Measurements from ENCODE around the gene PPM1D.
"Not testable (repeated sequence)": the region's sequence is repeated elsewhere in the genome, so short reads cannot be mapped to it uniquely, and the experiment has no call there.

The PPM1D gene

DNA sequence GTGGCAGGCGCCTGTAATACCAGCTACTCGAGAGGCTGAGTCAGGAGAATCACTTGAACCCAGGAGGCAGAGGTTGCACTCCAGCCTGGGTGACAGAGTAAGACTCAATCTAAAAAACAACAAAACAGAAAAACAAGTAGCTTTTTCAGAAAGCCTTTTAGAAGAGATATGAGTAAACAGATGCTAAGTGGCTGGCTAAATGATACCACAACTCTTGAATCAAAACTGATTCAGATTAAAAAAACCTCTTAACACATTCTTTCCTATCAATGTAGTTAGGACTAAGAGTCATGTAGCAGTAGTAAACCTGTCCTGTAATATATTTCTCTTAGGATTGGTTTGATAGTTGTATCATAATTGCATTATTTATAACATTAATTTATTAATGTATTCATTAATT, 23.0 kb downstream of the PPM1D start:
- no peak for DNase-seq (ENCODE audit: low spot score)

DNA sequence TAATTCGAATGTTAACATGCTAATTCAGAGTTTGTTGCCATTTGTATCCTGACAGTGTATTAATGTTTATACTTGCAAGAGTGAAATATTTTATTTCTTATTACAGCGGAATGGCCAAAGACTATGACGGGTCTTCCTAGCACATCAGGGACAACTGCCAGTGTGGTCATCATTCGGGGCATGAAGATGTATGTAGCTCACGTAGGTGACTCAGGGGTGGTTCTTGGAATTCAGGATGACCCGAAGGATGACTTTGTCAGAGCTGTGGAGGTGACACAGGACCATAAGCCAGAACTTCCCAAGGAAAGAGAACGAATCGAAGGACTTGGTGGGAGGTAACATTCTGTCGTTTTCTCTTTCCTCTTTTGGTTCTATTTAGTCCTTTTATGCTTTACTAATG, 23.4 kb downstream of the PPM1D start:
- no peak for DNase-seq (ENCODE audit: low spot score)

DNA sequence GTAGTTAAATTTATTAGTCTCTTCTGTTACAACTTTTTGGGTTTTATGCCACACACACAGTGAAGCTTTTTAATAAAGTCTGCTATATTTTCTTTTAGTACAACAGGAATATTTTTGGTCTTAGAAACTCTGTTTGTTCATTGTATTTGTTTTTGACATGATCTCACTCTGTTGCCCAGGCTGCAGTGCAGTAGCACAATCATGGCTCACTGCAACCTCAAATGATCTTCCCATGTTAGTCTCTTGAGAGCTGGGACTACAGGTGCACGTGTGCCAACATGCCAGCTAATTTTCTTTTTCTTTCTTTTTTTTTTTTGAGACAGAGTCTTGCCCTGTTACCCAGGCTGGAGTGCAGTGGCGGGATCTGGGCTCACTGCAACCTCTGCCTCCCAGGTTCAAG, 27.1 kb downstream of the PPM1D start:
- no peak for DNase-seq (ENCODE audit: low spot score)

DNA sequence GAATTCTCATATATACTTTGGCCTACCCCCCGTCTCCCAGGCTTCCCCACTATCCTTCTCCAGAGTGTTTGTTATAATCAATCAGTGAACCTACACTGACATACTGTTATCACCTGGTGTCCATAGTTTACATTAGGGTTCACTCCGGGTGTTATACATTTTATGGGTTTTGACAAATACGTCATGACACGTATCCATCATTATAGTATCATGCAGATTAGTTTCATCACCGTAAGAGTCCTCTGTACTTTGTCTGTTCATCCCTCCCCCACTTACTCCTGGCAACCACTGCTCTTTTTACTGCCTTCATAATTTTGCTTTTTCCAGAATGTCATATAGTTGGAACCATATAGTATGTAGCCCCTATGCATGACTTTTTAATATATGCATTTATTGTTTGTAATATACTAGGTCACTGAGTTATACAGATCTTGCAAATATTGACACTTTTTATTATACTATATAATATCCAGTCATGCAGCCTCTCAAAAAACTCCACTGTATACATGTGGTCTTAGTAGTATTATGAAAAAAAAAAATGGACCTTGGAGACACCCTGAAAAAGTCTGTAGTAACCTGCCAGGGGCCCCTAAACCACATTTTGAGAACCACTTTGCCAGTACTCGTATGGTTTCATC, 28.4 kb downstream of the PPM1D start:
- DNase-seq (ENCODE audit: low spot score), result no peak

DNA sequence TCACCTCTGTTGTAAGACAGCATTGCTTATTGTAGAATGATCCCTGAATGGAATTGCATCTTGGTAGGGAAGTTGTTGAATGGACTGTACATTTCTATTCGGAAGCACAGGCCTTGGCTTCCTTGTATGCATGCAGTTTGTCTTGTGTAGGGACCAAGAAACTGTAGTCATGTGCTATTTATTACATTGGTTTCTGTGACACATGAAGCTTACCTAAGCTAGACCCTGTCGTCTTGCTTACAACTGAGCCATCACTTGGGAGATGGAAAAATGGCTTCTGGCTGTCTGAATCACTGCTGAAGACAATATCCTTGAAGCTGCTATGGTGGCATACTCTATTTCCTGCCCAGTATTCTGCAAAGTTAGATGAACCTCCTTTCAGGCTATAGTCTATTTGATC, 29.1 kb downstream of the PPM1D start:
- DNase-seq (ENCODE audit: low spot score), result no peak

DNA sequence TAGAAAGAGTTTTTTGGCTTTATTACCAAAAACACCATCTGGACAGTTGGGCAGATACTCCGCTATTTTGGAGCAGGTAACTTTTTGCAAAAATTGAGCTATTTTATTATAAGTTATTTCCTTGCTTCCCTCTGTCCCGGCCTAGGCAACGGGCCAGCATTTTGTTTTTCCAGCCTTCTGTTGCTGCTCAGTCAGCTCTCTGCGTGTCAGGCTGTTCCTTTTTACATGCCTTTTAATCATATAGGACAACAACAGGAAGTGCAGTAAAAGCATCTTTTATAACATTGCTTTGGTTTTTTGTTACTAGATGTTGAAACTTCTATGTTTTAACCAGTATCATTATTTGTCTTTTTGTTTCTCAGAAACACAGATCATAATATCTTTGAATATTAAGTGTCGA, 30.4 kb downstream of the PPM1D start:
- no peak for DNase-seq (ENCODE audit: low spot score)

DNA sequence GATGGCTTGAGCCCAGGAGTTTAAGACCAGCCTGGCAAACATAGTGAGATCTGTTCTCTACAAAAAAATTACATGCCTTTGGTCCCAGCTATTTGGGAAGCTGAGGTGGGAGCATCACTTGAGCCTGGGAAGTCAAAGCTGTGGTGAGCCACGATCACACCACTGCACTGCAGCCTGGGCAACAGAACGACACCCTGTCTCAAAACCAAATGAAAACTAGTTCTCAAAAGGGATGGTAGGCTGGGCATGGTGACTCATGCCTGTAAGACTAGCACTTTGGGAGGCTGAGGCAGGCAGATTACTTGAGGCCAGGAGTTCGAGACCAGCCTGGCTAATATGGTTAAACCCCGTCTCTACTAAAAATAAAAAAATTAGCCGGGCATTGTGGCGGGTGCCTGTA, 31.1 kb downstream of the PPM1D start:
- no peak for DNase-seq (ENCODE audit: low spot score)

DNA sequence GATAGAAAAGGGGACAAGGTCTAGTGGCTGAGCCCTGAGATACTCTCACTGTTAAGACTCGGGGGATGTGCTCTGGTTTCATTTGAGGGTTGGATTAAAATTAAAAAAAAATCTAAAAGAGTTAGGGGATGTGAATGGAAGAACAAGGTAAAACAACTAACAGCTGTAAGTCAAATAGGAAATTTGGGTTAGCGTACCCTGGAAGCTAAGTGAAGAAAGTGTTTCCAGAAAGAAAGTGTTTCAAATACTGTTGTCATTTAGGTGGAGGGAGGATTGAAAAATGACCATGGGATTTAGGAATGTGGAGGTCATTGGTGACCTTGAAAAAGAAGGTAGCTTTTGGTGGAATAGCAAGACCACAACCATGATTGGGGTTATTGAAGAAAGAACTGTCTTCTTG, 37.7 kb downstream of the PPM1D start:
- DNase-seq (ENCODE audit: low spot score), result no peak

DNA sequence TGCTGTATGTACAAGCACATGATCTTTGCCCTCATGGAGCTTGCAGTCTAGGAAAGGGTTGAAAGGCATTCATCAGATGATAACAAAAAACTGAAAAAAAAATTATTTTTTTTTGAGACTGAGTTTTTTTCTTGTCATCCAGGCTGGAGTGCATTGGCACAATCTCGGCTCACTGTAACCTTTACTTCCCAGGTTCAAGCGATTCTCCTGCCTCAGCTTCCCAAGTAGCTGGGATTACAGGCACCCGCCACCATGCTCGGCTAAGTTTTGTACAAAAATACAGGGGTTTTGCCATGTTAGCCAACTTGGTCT, 39.0 kb downstream of the PPM1D start:
- DNase-seq (ENCODE audit: low spot score), result no peak

DNA sequence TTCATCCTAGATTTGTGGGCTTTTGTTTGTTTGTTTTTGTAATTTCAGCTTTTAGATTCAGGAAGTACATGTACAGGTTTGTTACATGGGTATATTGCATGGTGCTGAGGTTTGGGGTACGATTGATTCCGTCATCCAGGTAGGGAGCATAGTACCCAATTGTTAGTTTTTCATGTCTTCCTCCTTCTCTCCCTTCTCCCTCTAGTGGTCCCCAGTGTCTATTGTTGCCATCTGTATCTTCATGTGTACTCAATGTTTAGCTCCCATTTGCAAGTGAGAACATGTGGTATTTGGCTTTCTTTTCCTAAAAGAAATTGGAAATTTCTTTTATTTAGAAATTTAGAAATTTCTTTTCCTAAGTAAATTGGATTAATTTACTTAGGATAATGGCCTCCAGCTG, 40.5 kb downstream of the PPM1D start:
- DNase-seq (ENCODE audit: low spot score), result no peak

DNA sequence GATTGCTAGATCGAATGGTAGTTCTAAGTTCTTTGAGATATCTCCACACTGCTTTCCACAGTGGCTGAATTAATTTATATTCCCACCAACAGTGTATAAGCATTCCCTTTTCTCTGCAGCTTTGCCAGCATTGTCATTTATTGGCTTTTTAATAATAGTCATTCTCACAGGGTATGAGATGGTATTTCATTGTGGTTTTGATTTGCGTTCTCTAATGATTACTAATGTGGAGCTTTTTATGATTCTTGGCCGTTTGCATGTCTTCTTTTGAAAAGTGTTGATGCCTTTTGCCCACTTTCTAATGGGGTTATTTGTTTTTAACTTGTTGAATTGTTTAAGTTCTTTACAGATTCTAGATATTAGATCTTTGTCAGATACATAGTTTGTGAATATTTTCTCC, 41.1 kb downstream of the PPM1D start:
- no peak for DNase-seq (ENCODE audit: low spot score)

DNA sequence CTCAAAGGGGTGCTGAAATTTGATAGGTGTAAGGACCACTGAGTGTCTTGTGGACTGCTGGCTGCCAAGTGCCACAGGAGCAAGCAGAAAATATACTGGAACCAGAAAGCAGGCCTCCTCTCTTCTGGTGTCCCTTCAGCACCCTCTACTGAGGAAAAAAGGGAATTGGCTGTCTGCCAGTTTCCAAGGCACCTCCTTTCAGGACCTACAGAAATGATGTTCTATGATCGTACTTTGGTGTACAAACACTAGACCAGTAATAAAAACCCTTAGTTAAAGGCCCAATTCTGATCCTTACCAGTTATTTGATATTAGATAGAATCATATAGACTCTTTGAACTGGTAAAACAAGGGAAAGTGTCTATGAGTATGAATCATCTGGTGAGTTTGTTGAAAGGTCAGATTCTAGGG, 41.8 kb downstream of the PPM1D start:
- DNase-seq (ENCODE audit: low spot score), result peak; percentile 58

DNA sequence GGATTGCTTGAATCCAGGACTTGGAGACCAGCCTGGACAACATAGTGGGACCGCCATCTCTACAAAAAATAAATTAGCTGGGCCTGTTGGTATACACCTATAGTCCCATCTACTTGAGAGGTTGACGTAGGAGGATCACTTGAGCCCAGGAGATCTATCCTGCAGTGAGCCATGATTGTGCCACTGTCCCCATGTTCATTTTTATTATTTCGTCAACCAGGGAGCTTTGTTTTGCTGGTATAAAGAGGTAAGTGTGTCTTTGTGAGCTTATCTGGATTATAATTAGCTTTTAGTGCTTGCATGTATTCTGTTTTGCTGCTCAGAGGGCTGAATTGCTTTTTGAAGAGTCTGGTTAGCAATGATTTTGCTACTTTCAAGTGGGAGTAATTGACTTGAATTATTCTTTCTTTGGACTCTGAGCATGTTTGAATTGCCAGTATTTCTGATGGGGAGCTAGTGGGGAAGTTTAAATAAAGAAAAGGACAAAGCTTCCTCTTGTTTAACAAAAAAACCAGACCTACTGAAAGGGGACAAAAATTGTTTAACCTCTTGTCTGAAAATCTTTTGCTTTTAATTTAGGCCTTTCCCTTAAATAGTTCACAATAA, 46.0 kb downstream of the PPM1D start:
- no peak for DNase-seq (ENCODE audit: low spot score)

DNA sequence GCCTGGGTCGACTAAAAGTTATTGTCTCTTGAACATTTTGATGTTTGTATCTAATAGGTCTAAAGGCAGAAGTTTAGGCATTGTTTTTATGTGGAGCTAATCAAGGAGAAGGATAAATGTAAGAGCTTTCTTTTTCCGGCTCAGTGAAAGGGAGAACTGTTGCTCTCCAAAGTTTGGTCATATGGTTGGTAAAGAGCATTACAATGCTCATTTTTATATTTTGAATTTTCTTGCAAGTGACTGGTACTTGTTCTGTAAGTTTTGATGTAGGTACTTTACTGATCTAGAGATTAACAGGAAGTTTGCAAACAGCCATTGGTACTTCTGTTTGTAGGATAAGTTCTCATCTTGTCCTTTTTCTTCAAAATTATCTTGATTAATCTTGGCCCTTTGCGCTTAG, 46.7 kb downstream of the PPM1D start:
- no peak for DNase-seq (ENCODE audit: low spot score)

DNA sequence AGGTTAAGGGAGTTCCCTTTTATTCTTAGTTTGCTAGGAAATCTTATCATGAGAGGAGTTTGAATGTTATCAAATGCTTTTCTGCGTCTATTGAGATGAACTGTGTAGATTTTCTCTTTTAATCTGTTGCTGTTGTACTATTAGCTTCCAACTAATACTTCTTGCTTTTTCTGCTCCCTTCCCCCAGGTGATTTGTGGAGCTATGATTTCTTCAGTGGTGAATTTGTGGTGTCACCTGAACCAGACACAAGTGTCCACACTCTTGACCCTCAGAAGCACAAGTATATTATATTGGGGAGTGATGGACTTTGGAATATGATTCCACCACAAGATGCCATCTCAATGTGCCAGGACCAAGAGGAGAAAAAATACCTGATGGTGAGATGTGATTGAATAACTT, 47.7 kb downstream of the PPM1D start:
- no peak for DNase-seq (ENCODE audit: low spot score)

DNA sequence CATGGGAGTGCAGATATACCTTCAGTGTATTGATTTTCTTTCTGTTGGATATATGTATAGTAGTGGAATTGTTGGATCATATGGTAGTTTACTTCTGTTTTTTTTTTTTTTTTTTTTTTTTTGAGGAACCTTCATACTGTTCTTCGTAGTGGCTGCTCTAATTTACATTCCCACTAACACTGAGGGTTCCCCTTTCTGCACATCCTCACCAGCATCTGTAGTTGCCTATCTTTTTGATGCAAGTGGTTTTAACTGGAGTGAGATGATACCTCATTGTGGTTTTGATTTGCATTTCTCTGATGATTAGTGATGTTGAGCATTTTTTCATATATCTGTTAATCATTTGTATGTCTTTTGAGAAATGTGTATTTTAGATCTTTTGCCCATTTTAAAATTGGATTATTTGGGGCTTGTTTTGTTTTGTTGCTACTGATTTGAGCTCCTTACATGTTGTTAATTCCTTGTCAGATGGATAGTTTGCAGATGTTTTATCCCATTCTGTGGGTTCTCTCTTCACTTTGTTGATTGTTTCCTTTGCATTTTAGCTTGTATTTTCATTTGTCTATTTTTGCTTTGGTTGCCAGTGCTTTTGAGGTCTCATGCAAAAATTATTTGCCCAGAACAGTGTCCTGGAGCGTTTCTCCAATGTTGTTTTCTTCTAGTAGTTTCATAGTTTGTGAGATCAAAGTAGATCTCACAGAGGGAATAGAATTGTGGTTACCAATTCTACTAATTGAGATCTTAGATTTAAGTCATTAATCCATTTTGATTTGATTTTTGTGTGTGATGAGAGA, 52.7 kb downstream of the PPM1D start:
- DNase-seq (ENCODE audit: low spot score), result no peak

DNA sequence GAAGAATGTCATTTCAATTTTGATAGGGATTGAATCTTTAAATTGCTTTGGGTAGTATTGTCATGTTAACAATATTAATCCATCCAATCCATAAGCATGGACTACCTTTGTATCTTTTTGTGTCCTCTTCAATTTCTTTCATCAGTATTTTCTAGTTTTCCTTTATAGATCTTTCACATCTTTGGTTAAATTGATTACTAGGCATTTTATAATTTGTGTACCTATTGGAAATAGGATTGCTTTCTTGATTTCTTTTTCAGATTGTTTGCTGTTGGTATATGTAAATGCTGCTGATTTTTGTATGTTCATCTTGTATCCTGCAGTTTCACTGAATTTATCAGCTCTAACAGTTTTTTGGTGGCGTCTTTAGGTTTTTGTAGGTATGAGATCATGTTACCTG, 53.6 kb downstream of the PPM1D start:
- no peak for DNase-seq (ENCODE audit: low spot score)

DNA sequence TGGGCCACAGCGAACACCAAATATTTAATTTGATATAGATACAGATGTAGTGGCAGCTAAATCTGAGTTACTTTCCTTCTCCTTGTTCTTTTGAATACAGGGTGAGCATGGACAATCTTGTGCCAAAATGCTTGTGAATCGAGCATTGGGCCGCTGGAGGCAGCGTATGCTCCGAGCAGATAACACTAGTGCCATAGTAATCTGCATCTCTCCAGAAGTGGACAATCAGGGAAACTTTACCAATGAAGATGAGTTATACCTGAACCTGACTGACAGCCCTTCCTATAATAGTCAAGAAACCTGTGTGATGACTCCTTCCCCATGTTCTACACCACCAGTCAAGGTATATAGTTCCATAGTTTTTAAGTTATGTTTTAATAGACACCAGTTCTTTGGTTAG, 56.5 kb downstream of the PPM1D start:
- DNase-seq (ENCODE audit: low spot score), result no peak

DNA sequence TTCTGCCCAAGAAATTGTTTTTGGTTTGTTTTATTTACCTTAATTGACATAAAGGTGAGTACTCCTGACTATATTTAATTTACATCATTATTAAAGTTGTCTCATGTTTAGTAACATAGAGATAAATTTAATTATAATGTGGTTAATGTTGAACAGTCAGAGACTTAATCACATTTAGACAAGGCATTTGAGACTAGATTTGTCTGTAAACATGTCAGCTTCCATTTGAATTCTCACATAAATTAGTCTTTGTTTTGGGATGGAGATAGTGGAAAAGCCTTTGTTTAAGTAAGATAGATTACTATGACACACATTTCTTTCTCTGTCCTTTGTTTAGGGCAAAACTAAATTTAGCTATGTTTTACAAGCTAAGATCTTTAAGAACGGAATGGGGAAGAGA, 59.2 kb downstream of the PPM1D start:
- no peak for DNase-seq (ENCODE audit: low spot score)

DNA sequence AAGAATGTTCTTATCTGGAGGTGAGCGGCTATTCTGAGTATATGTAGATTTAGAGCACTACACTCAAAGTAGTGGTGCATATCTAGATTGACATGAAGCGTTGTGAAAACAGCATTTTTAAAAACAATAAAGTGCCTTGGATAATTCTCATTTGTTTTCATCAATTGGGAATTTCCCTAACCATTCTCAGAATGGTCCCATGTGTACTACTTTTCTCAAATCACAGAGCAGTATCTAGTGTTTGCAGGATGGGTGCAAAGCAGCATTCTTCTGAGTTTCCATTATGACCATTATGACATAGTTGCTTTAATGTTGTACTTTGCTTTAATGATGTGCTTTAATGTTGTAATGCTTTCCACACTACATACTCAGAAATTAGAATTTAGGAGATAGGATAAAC, 61.5 kb downstream of the PPM1D start:
- DNase-seq (ENCODE audit: low spot score), result no peak

DNA sequence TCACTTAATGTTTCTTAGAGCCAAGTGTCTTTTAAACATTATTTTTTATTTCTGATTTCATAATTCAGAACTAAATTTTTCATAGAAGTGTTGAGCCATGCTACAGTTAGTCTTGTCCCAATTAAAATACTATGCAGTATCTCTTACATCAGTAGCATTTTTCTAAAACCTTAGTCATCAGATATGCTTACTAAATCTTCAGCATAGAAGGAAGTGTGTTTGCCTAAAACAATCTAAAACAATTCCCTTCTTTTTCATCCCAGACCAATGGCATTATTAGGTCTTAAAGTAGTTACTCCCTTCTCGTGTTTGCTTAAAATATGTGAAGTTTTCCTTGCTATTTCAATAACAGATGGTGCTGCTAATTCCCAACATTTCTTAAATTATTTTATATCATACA, 64.0 kb downstream of the PPM1D start:
- DNase-seq (ENCODE audit: low spot score), result peak; percentile 42

DNA sequence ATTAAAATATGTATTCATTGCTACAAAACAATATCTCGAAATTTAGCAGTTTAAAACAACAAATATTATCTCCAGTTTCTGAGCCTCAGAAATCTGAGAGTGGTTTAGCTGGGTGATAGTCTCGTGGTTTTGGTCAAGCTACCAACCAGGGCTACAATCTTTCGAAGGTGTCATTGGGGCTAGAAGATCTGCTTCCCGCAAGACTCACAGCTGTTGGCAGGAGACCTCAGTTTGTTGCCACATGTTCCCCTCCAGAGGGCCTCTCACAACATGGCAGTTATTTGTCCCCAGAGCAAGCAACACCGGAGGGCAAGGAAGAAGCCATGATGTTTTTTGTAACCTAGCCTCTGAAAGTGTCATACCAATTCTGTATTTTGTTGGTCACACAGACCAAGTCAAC, 65.6 kb downstream of the PPM1D start:
- no peak for DNase-seq (ENCODE audit: low spot score)

DNA sequence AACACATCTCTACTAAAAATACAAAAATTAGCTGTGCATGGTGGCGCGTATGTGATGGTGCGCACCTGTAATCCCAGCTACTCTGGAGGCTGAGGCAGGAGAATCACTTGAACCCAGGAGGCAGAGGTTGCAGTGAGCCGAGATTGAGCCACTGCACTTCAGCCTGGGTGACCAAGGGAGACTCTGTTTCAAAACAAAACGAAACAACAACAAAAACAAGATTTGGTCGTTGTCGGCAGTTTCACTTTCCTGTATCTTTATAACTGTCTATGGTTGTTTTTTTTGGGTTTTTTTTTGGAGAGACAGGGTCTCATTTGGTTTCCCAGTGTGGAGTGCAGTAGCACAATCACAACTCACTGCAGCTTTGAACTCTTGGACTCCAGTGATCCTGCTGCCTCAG, 68.7 kb downstream of the PPM1D start:
- DNase-seq (ENCODE audit: low spot score), result not testable (repeated sequence)

DNA sequence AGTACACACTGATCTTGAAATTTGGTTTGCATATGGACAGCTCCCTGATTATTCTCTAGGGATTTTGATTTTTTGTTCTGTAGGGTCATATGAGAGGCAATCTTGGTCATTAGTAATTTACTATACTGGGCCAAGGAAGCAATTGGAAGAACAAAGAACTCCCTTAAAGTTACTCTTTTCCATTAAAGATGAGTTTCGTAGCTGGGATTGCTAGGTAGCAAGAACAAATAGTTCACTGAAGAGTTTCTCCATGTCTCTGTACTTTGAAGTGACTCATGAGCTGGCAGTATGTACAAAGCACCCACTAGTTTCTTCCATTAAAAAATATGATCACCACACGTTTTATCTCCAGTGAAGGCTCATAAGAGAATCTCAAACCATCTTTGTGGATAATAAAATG, 71.5 kb downstream of the PPM1D start:
- DNase-seq (ENCODE audit: low spot score), result no peak

Measured in AG20443 (cell line).